Activated CD4-positive, alpha-beta T cell treated with anti-CD3 and anti-CD28 coated beads, Interleukin-2, Interleukin-4, amounts not matched to agents 100 ng/mL and 50 ng/mL, durations not matched to agents 16 hours and 8 hours (primary cell): ENCODE measurements around the gene OR2T34.
"Not testable (repeated sequence)": the region's sequence is repeated elsewhere in the genome, so short reads cannot be mapped to it uniquely, and the experiment has no call there.

ENCODE experiments used
- DNase-seq: peaks from one replicate; pipeline ENCODE4 v3.0.0-alpha.2; 2020; ENCODE audit warnings: low spot score

OR2T34 gene

DNA sequence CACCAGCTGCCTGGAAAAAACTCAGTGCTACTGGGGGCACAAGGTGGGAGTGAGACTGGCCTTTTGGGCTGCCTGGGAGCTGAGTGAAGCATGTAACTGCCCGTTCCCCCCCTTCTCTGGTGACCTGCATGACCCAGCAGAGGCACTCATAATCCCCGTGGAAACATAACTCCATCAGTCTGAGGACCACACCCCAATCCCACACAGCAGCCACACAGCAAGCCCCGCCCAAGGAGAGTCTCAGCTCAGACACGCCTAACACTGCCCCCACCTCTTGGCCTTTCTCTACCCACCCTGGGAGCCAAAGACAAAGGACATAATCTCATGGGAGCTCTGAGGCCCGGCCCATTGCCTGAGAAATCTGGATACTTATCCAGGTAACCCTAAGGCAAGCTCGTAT lies 23.5 kb downstream of the OR2T34 start:
- DNase-seq = not testable (repeated sequence)

DNA sequence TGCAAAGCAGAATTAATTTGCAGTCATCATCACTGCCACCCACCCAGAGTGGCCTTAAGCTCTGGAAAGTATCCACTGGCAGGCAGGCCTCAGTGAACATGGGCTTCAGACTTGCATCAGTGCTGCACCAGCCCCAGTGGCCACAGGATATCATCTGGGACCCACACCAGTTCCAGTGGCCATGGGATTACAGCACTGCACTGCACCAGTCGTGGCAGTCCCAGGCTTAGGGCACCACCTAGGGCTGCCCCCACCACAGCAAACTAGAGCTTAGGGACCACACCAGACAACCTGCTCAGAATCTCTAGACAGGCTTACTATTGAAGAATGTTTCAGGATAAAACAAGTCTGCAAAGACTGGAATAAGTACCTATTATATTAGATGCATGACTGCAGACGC lies 27.2 kb downstream of the OR2T34 start:
- DNase-seq = not testable (repeated sequence)

DNA sequence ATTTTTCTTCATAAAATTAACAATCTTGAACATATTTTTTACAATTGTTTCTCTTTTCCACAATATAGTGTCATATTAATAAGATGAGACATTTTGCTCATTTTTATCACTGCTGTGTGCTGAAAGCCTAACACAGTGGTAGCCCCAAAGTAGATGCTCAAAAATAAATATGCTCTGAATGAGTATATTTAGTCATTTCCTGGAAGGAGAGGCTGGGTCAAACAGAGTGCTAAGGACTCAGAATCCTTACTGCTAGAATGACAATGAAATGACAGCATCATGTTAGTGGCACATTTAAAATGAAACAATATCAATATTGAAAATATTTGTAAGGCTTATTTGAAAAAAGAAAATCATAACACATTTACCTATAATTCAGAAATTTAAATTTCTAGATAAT lies 37.1 kb downstream of the OR2T34 start:
- not testable (repeated sequence) for DNase-seq
